Ascending aorta (tissue), 2 donors: ENCODE results near the gene FIG4. TPM values are rescaled to one million over a fixed set of nuclear protein-coding genes. Genes with fewer than 3 reads are reported as not detected.

ENCODE experiments used
- DNase-seq, 2 donors: peaks; one replicate each; pipeline ENCODE4 v3.0.0-alpha.2; 2019; ENCODE audit warnings: low spot score in 2 of 2
- H3K27ac ChIP-seq, 2 donors: fragments of 200-600 bp; sonication (generic); one replicate each; pipeline ENCODE4 v1.5.1; 2016 to 2017; ENCODE audit warnings: mild to moderate bottlenecking in 1 of 2
- H3K27me3 ChIP-seq: fragments of 200-600 bp; sonication (generic); one replicate; pipeline ENCODE4 v1.5.1; 2017
- H3K36me3 ChIP-seq, 2 donors: fragments of 200-600 bp; sonication (generic); one replicate each; pipeline ENCODE4 v1.5.1; 2016
- H3K4me1 ChIP-seq, 2 donors: fragments of 200-600 bp; sonication (generic); one replicate each; pipeline ENCODE4 v1.5.1; 2016 to 2017; ENCODE audit warnings: mild to moderate bottlenecking in 1 of 2
- H3K4me3 ChIP-seq, 2 donors: fragments of 200-600 bp; sonication (generic); one replicate each; pipeline ENCODE4 v1.5.1; 2016 to 2017; ENCODE audit warnings: mild to moderate bottlenecking in 1 of 2
- H3K9me3 ChIP-seq, 2 donors: fragments of 200-600 bp; sonication (generic); one replicate each; pipeline ENCODE4 v1.5.1; 2016
- intact Hi-C: fragments of 100-400 bp; cut with DNase I; formaldehyde crosslinking; loops from one replicate; pipeline ENCODE4 v1.15.1; 2023
- total RNA-seq: library from RNA; depleted of rRNA; stranded (reverse); fragments of >200 nt; gene quantifications from one replicate; pipeline ENCODE4 v1.1.0, GENCODE V29; 2016
- TF ChIP-seq, protein P1 (sequence below), 3 experiments: fragments of 200-600 bp in 2 of 3; fragments of 450-650 bp in 1 of 3; sonication (generic) in 2 of 3; IDR thresholded peaks; one replicate each; pipeline ENCODE4 v1.5.1; 2016 to 2019; ENCODE audit warnings: antibody characterized with exemption in 3 of 3, mild to moderate bottlenecking in 1 of 3, moderate library complexity in 1 of 3

The FIG4 gene
- total RNA-seq, 1 donor from 2014 or later: 27.9 TPM

DNA sequence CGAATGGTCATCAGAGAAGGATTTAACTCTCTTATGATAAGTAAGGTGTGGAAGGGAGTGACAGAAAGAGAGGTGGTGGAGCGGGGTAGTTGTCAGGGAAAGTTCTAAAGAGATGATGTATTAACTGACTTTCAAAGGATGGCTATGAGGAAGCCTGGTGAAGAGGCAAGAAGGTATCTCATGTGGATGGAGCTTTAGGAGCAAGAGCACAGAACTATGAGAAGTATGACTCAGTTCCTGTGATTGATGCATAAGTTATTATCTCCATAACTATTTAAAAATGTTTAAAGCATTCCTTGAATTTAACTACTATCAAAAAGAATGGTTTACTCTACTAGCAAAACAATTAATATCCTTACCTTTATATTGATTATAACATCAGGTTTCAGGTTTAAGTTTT, 28.9 kb upstream of the FIG4 start:
- peaks cover 0 to 3% of the 10 kb centered on the region in 2 donors for H3K36me3 ChIP-seq
- TF ChIP-seq, protein P1, sequence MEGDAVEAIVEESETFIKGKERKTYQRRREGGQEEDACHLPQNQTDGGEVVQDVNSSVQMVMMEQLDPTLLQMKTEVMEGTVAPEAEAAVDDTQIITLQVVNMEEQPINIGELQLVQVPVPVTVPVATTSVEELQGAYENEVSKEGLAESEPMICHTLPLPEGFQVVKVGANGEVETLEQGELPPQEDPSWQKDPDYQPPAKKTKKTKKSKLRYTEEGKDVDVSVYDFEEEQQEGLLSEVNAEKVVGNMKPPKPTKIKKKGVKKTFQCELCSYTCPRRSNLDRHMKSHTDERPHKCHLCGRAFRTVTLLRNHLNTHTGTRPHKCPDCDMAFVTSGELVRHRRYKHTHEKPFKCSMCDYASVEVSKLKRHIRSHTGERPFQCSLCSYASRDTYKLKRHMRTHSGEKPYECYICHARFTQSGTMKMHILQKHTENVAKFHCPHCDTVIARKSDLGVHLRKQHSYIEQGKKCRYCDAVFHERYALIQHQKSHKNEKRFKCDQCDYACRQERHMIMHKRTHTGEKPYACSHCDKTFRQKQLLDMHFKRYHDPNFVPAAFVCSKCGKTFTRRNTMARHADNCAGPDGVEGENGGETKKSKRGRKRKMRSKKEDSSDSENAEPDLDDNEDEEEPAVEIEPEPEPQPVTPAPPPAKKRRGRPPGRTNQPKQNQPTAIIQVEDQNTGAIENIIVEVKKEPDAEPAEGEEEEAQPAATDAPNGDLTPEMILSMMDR (IDR thresholded peaks at IDR 0.05): no peak
- DNase-seq: no peak
- H3K27ac ChIP-seq: no peak overlapping the region
- H3K27me3 ChIP-seq: no peaks in the 10 kb centered on the region
- no peaks in the 10 kb centered on the region for H3K4me1 ChIP-seq
- intact Hi-C loops: no loop called here
- no peaks in the 10 kb centered on the region for H3K9me3 ChIP-seq
- no peak overlapping the region for H3K4me3 ChIP-seq

- H3K27ac ChIP-seq: no peak overlapping the region
- TF ChIP-seq, protein P1 (IDR thresholded peaks at IDR 0.05): no peak
- no peaks in the 10 kb centered on the region for H3K9me3 ChIP-seq
- intact Hi-C loops: no loop called here
- H3K4me3 ChIP-seq: no peak overlapping the region
- no peaks in the 10 kb centered on the region for H3K36me3 ChIP-seq
- no peaks in the 10 kb centered on the region for H3K27me3 ChIP-seq
- no peak for DNase-seq
- H3K4me1 ChIP-seq: no peaks in the 10 kb centered on the region
Observed at GRCh38 chr6:109669811-109670210, 21.3 kb upstream of the FIG4 start.

DNA sequence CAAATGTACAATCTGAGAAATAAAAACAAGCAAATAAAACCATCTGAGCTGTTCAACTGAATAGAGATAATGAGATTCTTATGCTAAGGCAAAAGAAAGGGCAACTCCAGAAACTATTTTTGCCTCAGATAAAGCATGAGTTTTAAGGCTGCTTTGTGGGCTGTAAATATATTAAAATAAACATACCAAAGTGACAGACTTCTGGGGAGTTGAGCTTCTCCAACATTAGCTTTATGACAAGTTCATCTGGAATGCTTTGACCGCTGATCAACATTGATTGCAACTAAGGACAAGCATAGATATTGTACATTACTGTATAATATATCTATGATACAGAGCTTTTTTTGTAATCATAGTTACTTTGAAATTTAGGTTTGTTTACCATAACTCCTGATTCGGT, 19.4 kb upstream of the FIG4 start:
- TF ChIP-seq, protein P1 (IDR thresholded peaks at IDR 0.05): no peak
- H3K36me3 ChIP-seq: no peaks in the 10 kb centered on the region
- no peaks in the 10 kb centered on the region for H3K27me3 ChIP-seq
- no peak overlapping the region for H3K4me3 ChIP-seq
- H3K27ac ChIP-seq: no peak overlapping the region
- no peaks in the 10 kb centered on the region for H3K9me3 ChIP-seq
- intact Hi-C loops: no loop called here
- no peak for DNase-seq
- no peaks in the 10 kb centered on the region for H3K4me1 ChIP-seq

DNA sequence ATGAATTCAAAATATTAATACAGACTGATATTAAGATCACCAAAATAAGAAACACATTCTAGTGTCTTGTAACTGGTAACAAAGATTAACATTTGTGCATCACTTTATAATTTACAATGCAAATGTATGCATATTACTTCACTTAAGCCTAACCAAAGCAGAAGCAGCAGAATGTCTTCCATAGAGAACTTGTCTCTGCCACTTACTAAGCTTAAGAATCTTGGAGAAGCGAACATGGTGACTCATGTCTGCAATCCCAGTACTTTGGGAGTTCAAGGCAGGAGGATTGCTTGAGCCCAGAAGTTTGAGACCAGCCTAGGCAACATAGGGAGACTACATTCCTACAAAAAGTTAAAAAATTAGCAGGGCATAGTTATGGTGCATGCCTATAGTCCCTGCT, 18.9 kb upstream of the FIG4 start:
- Histone ChIP-seq H3K9me3 (no peaks in the 10 kb centered on the region), H3K36me3 (no peaks in the 10 kb centered on the region), H3K4me3 (no peak overlapping the region), H3K4me1 (no peaks in the 10 kb centered on the region), H3K27me3 (no peaks in the 10 kb centered on the region), H3K27ac (no peak overlapping the region)
- DNase-seq: no peak
- TF ChIP-seq, protein P1 (IDR thresholded peaks at IDR 0.05): no peak
- intact Hi-C loops: no loop called here

DNA sequence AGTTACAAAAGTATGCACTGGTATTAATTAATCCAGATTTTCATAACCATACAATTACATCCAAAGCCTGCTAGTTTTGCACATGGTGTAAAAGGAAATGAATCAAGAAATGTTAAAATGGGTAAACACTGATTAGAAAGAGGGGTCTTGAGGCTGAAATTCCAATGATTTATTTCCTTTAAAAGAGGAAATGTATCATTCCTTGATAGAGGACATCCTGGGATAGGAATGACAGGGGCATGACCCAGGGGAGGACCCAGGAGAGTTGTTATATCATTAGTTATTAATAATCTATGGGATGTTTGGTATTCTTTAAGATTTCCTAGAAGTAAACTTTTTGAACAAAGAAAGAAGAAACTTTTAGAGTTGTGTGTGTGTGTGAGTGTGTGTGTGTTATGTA, 18.3 kb upstream of the FIG4 start:
- no peak overlapping the region for H3K27ac ChIP-seq
- no peaks in the 10 kb centered on the region for H3K9me3 ChIP-seq
- intact Hi-C loops: no loop called here
- no peaks in the 10 kb centered on the region for H3K4me1 ChIP-seq
- TF ChIP-seq, protein P1 (IDR thresholded peaks at IDR 0.05): no peak
- no peaks in the 10 kb centered on the region for H3K36me3 ChIP-seq
- H3K4me3 ChIP-seq: no peak overlapping the region
- no peak for DNase-seq
- H3K27me3 ChIP-seq: no peaks in the 10 kb centered on the region

DNA sequence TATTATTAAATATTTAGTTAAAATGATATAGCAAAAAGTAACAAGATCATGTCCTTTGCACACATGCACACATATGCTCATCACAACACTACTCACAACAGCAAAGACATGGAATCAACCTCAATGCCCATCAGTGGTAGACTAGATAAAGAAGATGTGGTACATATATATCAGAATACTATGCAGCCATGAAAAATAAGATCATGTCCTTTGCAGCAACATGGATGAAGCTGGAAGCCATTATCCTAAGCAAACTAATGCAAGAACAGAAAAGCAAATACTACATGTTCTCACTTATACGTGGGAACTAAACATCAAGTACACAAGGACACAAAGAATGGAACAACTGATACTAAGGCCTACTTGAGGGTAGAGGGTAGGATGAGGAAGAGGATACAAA, 14.4 kb upstream of the FIG4 start:
- TF ChIP-seq, protein P1 (IDR thresholded peaks at IDR 0.05): no peak
- Histone ChIP-seq H3K9me3 (no peaks in the 10 kb centered on the region), H3K36me3 (no peaks in the 10 kb centered on the region), H3K4me3 (no peak overlapping the region), H3K27ac (no peak overlapping the region), H3K4me1 (no peaks in the 10 kb centered on the region), H3K27me3 (no peaks in the 10 kb centered on the region)
- no peak for DNase-seq
- intact Hi-C loops: no loop called here
